LNCaP clone FGC (cell line): ENCODE data around the gene CEPT1.

Experiments used
- DNase-seq: peaks from one replicate; pipeline ENCODE4 v3.0.0-alpha.2; 2011; ENCODE audit warnings: low read depth
- H3K4me3 ChIP-seq: 2 replicates; pipeline ENCODE4 v1.5.1; 2011; ENCODE audit warnings: mild to moderate bottlenecking, low read depth, low read length, control low read depth
- CTCF ChIP-seq: IDR thresholded peaks from 2 replicates; pipeline ENCODE4 v1.5.1; 2012; ENCODE audit warnings: mild to moderate bottlenecking; ENCODE audit not compliant: control insufficient read depth, insufficient read depth; ENCODE audit errors: extremely low read depth

The CEPT1 gene

GRCh38 chr1:111147948-111148347 lies 7.9 kb downstream of the CEPT1 start:
- no peak for DNase-seq
- H3K4me3 ChIP-seq: no peak overlapping the region
- no peak for TF ChIP-seq CTCF

- TF ChIP-seq CTCF: no peak
- DNase-seq: no peak
- no peak overlapping the region for H3K4me3 ChIP-seq
Observed at GRCh38 chr1:111148376-111148881, 8.4 kb downstream of the CEPT1 start.

GRCh38 chr1:111151838-111152237 lies 11.8 kb downstream of the CEPT1 start:
- H3K4me3 ChIP-seq: no peak overlapping the region
- no peak for TF ChIP-seq CTCF
- no peak for DNase-seq

- no peak overlapping the region for H3K4me3 ChIP-seq
- no peak for TF ChIP-seq CTCF
- no peak for DNase-seq
Observed at GRCh38 chr1:111154021-111154999, 14.3 kb downstream of the CEPT1 start.

- no peak overlapping the region for H3K4me3 ChIP-seq
- no peak for TF ChIP-seq CTCF
- DNase-seq: no peak
Observed at GRCh38 chr1:111157431-111157830, 17.4 kb downstream of the CEPT1 start.

- DNase-seq: no peak
- no peak for TF ChIP-seq CTCF
- no peak overlapping the region for H3K4me3 ChIP-seq
Observed at GRCh38 chr1:111161843-111162487, 21.9 kb downstream of the CEPT1 start.

- H3K4me3 ChIP-seq: no peak overlapping the region
- DNase-seq: no peak
- TF ChIP-seq CTCF: no peak
Observed at GRCh38 chr1:111162488-111162880, 22.5 kb downstream of the CEPT1 start.
